HG02870 (cell line): ENCODE data around the gene ACTG1.

ENCODE experiments used
- ATAC-seq: cut with Tn5 transposase; IDR thresholded peaks from one replicate; pipeline ENCODE4 v1.9.1; 2021; ENCODE audit warnings: mild to moderate bottlenecking, moderate library complexity; ENCODE audit not compliant: unreplicated experiment

ACTG1 gene

DNA sequence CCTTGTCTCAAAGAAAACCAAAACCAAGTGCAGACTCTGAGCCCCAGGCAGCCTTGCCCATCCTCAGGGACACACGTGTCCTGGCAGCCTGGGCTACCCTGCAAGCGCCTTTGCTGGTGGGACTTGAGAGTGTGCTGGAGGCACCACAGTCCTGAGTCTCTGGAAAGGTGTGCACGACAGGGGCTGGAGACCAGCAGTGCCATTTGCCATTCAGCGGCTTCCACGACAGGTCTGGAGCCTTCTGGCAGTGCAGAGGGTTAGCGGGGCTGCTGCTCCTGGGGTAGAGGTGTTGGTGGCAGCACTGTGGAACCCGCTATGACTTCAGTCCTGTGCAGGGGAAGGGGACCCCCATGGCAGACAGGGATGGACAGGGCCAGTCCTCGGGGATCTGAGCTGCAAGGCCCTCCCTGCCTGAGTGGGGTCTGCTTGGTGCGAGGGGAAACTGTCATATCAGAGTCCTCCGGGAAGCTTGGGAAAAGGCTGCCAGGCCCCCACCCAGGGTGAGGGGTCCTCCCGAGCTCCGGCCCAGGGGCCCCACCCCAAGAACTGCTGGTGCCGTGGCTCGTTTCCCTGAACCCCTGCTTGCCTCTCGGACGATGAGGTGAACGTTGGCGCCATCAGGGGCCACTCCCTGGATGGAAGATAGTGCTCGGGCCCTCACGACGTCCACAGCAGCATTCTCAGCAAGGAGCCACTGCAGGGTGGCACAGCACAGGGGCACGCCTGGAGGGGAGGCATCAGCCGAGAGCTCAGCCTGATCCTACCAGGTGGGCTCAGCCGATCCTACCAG is 32.8 kb upstream of the ACTG1 start:
- ATAC-seq: no peak

DNA sequence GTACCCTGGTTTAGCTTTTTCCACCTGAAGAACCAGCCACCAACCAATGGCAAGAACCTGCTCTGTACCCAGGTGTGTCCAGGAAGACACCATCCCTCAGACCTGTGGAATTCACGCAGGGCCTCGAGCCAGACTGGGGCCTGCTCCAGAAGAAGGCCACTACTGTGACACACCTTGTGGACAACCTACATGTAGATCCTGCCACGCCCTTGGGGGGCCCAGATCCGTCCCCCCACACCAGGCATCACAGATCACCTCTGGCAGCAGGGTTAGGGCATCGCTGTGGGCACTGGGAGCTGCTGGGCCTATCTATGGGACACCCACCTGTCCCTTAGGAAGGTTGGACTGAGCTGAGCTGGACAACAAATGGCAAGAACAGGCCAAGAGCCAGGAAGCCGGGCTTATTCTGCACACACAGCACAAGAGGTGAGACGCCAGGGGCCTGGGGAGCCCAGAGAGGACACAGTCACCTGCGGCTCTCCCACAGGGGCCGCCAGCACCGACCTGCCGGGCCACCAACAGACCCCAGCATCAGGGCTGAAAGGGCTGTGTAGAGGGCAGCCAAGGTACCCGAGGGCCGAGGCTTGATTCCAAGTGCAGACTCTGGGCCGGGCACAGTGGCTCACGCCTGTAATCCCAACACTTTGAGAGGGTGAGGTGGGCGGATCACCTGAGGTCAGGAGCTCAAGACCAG is 31.8 kb upstream of the ACTG1 start:
- ATAC-seq: no peak

DNA sequence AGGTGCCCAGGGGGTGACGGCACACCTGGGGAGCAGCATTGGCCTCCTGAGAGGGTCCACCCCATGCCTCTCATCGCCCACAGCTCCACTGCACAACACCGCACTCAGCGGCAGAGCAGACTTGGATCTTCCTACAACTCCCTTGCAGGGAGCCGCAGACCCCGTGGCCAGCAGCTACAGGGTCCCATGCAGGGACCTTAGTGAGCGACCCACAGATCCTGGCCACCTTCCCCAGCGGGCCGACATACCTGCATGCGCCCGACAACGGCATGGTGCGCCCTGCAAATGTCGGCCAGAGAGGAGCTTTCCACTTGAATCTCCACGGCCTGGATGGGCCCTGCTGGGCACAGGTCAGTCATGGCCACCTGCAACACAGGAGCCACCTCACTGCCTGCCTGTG is 31.2 kb upstream of the ACTG1 start:
- ATAC-seq: no peak

DNA sequence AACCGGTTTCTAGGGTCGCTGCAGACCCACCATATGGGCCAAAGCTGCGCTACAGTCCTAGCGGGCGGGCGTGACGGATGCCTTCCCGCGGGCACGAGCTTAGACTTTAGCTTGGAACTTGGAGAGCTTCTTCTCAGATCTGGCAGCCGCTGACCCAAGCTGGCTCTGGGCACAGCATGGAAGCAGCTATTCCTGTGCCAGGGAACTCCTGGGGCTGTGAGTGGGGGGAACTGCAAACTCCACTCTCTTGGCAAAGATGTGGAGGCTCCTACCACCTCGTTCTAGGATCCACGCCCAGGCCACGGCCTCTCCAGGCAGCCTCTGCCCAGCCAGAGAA is 30.7 kb upstream of the ACTG1 start:
- no peak for ATAC-seq

DNA sequence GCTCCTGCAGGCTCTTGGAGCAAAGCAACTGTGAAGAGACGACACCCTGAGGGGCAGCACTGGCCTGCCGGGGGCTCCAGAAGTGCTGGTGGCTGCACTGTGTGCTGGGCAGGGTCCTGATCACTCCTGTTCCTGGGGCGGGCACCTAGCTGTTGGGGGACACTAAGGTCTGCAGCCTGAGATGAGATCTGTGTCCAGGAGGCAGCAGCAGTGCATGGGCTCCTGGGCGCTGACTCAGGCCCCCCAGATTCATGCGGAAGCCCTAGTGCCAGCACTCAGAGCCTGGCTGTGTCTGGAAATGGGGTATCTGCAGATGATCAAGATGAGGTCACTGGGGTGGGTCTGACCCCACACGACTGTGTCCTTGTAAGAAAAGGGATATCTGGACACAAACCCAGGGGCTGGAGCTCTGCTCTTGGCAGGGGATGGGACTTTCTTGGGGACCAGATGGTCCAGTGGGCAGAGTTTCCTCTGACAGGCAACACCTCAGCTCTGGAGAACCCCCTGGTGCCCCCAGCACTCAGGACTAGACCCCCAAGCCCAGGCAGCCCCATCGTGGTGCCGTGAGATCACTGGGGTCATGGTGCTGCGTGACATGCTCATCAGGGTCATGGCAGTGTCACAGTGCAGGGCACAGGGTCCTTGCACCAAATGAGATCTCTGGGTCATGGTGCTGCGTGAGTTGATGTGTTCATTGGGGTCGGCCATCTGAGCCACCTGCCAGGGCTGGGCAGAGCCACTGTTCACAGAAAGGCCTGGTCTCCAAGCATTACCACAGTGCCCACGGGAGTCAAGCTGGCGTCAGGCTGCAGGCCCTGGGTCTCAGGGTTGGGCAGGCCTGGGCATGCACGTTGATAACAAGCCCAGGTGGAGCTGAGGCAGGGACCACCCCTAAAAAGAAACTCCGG is 30.1 kb upstream of the ACTG1 start:
- no peak for ATAC-seq

DNA sequence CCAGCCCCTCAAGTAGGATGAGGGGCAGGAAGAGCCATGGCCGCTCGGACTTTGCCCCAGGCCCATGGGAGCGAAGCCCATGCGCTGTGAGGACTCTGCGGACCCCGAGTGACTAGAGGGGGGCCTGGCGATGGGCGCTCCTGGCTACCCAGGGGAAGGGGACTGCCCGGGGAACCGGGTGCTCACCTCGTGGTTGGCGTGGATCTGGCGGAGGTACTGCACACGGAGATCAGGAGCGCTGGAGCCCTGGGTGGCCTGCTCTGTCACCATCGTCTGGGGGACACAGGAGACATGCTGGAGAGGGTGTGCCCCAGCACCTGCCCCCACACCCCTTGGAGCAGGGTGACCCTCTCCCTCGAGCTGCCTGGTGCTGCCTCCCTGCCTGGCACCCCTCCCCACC is 28.5 kb upstream of the ACTG1 start:
- ATAC-seq: no peak

DNA sequence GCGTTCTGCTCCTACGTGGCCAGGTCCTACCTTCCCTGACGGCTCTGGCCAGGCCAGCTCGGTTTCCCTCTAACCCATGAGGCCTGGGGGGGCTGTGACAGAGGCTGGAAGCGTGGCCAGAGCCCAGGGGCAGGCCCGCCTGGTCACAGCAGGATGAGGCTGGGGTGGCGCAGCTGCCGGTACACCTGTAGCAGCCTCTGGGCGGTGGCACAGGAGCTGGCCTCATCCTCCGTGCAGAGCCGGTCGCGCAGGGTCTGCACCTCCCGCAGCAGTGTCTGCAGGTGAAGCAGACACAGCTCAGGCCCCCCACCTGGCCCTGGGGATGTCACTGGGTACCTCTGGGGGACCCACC is 28.1 kb upstream of the ACTG1 start:
- ATAC-seq: no peak

DNA sequence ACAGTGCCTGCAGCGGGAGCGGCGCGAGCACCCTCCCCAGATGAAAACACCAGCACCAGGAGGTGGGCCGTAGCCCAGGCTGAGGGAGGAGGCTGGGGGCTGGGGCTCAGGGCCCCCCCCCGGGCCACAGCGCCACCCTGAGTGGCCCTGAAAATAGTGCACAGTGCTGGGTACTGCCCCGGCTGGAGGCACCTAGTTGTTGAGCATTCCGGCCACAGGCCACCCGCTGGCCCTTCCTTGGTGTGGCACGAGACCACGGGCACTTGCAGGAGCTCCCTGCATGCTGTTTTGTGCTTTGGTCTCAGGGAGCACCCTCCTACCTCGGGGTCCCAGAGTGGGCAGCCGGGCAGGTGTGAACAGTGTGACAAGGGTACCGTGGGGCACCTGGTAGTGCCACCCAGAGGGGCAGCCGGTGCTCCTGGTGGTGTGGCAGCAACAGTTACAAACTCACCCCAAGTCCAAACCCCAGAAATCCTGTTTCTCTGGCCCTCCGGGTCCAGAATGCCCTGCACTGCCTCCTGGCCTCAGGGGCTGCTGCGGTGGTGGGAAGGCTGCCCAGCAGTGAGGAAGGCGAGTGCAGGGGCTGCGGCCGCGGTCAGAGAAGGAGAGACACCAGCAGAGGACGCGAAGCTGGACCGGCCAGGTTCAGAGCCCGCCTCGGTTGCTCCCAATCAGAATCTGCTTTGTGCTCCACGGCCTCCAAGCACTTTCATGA is 27.5 kb upstream of the ACTG1 start:
- ATAC-seq: no peak

DNA sequence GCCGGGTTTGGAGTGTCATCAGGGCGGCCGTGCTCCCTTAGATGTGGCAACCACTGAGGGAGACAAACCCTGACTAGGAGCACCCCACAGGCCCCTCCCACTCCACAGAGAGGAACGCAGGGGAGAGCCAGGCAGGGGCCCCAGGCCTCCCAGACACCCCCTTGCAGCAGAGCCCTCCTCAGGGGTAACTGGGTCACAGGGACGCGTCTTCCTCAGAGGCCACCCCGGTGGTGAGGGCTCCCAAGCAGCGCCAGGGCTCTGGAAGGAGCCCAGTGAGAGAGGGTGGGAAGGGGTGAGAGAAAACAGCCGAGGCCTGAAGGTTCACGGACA is 26.9 kb upstream of the ACTG1 start:
- no peak for ATAC-seq

DNA sequence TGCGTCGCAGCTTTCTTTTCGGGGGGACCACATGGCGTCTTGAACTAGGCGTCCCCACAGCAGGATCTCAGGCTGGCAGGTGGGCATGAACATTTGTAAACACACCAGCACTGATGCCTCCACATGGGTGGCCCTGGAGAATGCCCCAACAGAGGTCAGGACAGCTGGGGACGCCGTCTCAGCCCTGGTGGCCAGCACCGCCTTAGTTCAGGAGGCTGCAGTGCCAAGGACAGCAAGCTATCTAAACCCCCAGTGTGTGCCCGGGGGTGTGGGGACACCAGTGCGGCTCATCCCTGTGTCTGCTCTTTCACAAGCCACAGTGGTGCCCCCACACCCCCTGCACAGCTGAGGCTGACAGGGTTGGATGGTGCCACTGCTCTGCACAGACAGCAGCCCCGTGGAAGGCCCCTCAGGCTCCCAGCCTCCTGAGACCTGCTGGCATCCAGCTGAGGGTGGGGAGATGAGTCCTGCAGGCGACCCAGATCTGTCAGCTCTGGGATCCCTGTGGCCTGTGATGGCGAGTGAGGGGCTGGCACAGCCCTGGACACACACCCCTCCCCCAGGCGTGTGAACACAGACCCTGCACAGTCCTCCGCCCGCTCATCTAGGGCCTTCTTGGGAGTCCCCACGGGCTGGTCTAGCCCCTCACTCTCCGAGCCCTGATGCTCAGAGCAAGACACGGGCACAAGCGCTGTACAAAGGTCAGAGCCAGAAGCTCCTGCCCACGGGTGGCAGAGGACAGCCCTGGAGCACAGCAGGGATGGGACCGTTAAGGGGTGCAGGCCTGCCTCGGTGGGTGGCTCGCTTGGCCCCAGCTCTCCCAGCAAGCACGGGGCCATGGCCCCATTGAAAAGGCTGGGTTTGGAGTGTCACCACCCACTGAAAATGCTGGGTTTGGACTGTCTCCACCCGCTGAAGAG is 26.3 kb upstream of the ACTG1 start:
- no peak for ATAC-seq

DNA sequence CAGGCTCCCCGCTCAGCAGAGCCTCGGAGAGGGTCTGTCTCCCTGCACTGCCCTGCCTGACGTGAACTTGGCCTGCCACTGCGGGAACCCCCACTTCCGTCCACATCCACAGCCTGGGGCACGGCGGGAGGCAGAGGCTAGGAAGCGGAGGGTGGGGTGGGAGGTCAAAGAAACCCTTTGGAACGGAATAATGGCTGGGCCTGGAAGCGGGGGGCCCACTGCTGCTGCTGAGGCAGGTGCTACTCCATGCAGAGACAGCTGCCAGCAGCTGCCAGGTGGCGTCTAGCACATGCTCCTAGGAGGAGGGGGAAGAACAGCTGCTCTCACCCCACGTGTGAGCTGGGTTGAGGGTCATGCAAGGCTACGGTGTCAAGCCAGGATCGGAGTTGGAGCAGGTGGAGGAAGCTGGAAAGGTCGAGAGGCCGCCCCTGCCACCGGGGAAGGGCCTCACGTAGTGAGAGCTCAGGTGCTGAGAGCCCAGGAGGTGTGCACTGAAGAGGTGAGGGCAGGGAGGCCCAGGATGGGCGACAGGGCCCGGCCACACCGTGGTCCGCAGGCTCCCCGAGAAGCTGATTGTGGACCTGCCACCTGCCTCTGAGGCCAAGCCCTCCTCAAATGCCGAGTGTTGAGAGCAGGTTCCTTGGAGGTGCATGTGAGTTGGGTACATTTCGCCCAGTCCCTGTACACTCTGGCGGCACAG is 25.4 kb upstream of the ACTG1 start:
- no peak for ATAC-seq

DNA sequence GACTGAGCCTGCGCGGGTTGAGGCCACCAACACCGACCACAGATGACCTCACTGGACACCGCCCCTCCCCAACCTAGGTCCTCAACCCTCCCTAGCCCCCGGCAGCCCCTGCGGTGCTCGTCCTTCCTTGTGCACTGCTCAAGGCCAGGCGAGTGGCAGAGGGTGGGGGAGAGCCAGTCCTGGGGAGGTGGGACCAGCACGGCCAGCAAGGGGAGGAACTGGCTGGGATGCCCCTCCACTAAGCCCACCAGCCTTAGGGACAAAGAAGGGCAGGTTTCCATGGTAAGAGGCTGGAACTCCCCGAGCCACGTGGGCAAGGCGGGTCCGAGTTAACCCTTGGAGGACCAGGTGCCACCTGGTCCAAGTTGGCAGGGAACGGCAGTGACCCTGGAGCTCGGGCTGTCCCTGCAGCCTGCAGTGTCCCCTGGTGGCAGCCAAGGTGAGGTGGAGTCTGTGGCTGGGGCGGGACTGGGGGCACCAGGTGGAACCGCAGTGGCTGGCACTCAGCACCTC is 24.8 kb upstream of the ACTG1 start:
- no peak for ATAC-seq

DNA sequence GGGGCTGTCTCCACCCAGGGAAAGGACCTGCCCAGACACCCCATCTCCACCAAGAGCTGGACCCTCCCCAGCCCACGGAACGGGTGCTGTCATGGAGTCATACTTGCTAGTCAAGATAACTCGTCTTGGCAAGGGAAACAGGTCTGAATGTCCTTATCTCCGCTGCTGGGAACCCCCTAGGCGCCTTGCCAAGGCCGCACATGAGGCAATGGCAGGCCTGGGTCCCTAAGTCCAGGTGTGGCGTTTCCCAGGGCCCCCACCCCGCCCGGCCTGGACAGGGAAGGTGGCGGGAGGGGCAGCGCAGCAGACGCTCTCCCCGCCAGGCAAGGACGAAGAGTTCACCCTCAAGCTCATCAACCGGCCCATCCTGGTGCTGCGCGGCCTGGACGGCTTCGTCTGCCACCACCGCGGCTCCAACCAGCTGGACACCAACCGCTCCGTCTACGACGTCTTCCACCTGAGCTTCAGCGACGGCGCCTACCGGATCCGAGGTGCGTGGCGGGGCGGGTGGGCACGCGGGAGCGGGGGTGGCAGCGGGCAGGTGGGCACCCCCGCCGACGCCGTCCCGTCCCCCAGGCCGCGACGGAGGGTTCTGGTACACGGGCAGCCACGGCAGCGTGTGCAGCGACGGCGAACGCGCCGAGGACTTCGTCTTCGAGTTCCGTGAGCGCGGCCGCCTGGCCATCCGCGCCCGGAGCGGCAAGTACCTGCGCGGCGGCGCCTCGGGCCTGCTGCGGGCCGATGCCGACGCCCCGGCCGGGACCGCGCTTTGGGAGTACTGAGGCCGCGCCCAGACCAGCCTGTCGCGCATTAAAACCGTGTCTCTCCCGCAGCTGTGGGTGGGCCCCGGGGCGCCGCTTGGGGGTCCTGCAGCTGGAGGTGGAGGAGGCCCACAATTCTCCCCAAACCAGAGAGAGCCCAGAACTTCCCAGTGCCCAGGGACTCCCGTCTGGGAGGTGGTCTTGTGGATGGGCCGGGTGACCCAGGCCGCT is 24.0 kb upstream of the ACTG1 start:
- ATAC-seq: no peak

DNA sequence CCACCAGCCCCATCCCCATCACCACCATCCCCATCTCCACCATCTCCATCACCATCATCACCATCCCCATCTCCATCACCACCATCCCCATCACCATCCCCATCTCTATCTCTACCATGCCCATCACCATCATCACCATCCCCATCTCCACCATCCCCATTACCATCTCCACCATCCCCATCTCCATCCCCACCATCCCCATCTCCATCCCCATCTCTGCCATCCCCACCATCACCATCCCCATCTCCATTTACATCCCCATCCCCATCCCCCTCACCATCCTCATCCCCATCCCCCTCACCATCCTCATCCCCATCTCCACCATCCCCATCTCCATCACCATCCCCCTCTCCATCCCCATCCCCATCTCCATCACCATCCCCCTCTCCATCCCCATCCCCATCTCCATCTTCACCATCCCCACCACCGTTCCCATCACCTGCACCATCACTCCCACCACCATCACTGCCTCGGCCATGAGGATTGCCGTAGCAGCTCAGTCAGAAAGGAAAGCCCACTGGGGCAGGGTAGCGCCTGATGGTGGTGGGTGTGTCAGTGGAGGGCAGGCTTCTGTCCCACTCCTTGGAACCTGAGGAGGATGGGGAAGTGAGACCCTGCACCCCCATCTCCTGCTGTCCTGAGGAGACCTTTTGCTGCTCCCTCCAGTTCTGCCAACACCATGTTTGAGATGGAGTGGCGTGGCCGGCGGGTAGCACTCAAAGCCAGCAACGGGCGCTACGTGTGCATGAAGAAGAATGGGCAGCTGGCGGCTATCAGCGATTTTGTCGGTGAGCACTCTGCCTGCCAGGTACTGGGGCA is 23.1 kb upstream of the ACTG1 start:
- ATAC-seq: no peak

DNA sequence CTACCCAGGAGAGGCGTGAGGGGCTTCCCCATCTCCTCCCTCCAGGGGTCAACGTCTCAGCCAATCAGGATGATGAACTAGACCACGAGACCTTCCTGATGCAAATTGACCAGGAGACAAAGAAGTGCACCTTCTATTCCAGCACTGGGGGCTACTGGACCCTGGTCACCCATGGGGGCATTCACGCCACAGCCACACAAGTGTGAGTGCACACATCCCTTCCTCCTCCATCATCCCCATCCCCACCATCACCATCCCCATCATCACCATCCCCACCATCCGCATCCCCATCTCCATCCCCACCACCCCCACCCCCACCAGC is 22.4 kb upstream of the ACTG1 start:
- ATAC-seq: no peak

DNA sequence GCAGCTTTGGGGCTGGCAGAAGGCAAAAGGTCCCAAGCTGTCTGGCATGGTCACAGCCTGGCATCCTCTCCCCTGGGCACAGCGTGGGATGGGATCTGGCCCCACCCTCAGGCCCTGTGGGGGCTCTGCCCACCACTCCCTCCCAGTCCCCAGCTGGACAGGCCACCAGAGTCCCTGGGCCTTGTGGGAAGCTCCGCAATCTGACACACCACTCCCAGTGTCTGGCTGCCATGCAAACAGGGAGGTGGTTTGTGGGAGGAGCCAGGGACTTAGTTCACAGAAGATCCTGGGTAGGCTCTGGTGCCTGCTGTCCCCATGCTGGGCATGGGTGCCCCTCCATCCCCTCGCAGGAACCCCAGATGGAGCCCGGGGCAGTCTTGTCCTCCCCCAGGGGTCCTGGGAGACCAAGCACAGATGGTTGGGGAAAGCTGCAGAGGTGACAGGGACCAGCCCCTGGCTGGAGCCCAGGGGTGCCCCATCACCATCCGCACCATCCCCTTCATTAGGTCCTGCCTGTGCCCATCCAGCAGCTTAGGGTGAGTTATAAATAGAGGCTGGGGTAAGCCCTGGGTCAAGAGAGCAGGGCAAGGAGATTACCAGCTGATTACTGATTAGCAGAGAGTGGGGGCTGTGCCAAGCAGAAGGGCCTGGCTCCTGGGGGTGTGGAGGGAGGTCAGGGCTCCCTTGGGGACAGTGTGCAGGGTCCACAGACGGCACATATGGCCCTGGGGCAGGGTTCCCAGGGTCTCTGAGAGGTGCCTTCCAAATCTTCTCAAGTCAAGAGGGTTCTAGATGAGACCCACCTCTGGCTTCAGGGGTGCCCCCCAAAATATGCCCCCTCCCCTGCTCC is 21.8 kb upstream of the ACTG1 start:
- no peak for ATAC-seq
